PFSK-1 (cell line): Measurements from ENCODE around the gene SH3BGRL2.

ENCODE experiments used
- FOXP2 ChIP-seq: optimal IDR thresholded peaks from 2 replicates; pipeline ENCODE3; 2011; ENCODE audit warnings: borderline replicate concordance, control low read depth, inconsistent platforms; ENCODE audit not compliant: insufficient read depth; ENCODE audit errors: extremely low read length, extremely low read depth
- POLR2AphosphoS5 ChIP-seq: IDR thresholded peaks from 2 replicates; pipeline ENCODE4 v1.6.1; 2012; ENCODE audit warnings: low read depth, mild to moderate bottlenecking, control low read depth, low read length, moderate library complexity
- REST ChIP-seq, 2 experiments: IDR thresholded peaks; 2 replicates each; pipeline versions ENCODE4 v1.6.1 to v1.8.0; 2011 to 2012; ENCODE audit warnings: low read depth in 2 of 2, low read length in 2 of 2, control low read depth in 1 of 2, inconsistent platforms in 1 of 2, mild to moderate bottlenecking in 1 of 2, moderate library complexity in 1 of 2; ENCODE audit not compliant: insufficient read depth in 1 of 2
- SIN3A ChIP-seq: IDR thresholded peaks from 2 replicates; pipeline ENCODE4 v1.6.1; 2012; ENCODE audit warnings: mild to moderate bottlenecking, low read length, moderate library complexity, borderline replicate concordance; ENCODE audit not compliant: insufficient read depth
- TAF1 ChIP-seq: IDR thresholded peaks from 2 replicates; pipeline ENCODE4 v1.6.1; 2012; ENCODE audit warnings: low read length, control low read depth, borderline replicate concordance; ENCODE audit not compliant: insufficient read depth

GRCh38 chr6:79598012-79598411, 33.1 kb upstream of the SH3BGRL2 start:
- no peak for TF ChIP-seq POLR2AphosphoS5
- no peak for TF ChIP-seq TAF1
- TF ChIP-seq REST (IDR thresholded peaks at IDR 0.05; ENCODE audit: insufficient read depth in 1 of 2, low read depth in 2 of 2, low read length in 2 of 2), result no peak
- no peak for TF ChIP-seq SIN3A
- TF ChIP-seq FOXP2, result no peak
